ENCODE results near the gene MACROD1.

MACROD1 gene

GRCh38 chr11:64132982-64133705, 32.8 kb downstream of the MACROD1 start:
- Histone ChIP-seq H3K9me3 (ENCODE audit: control insufficient read depth, low read length) (no peaks in the 10 kb centered on the region), H3K27ac (no peak overlapping the region), H3K27me3 (ENCODE audit: control insufficient read depth, insufficient read depth, low read length) (no peaks in the 10 kb centered on the region), H3K79me2 (no peaks in the 10 kb centered on the region), H2AFZ (no peak overlapping the region), H3K36me3 (ENCODE audit: control insufficient read depth, insufficient read depth, low read length) (no peaks in the 10 kb centered on the region), H3K9ac (no peak overlapping the region), H3K4me2 (ENCODE audit: low read length) (no peak overlapping the region), H3K4me1 (no peaks in the 10 kb centered on the region), H3K4me3 (ENCODE audit: low read depth, low read length) (no peak overlapping the region)
- TF ChIP-seq CTCF (IDR thresholded peaks at IDR 0.05): no peak

- H2AFZ ChIP-seq: no peak overlapping the region
- no peak overlapping the region for H3K9ac ChIP-seq
- no peaks in the 10 kb centered on the region for H3K9me3 ChIP-seq (ENCODE audit: control insufficient read depth, low read length)
- no peak for TF ChIP-seq CTCF (IDR thresholded peaks at IDR 0.05)
- H3K4me3 ChIP-seq (ENCODE audit: low read depth, low read length): no peak overlapping the region
- H3K79me2 ChIP-seq: no peaks in the 10 kb centered on the region
- H3K27ac ChIP-seq: no peak overlapping the region
- H3K36me3 ChIP-seq (ENCODE audit: control insufficient read depth, insufficient read depth, low read length): no peaks in the 10 kb centered on the region
- no peaks in the 10 kb centered on the region for H3K27me3 ChIP-seq (ENCODE audit: control insufficient read depth, insufficient read depth, low read length)
- no peak overlapping the region for H3K4me2 ChIP-seq (ENCODE audit: low read length)
- no peaks in the 10 kb centered on the region for H3K4me1 ChIP-seq
Observed at GRCh38 chr11:64132191-64132771, 33.6 kb downstream of the MACROD1 start.

- H3K27me3 ChIP-seq (ENCODE audit: control insufficient read depth, insufficient read depth, low read length): no peaks in the 10 kb centered on the region
- H3K9me3 ChIP-seq (ENCODE audit: control insufficient read depth, low read length): no peaks in the 10 kb centered on the region
- H3K4me2 ChIP-seq (ENCODE audit: low read length): no peak overlapping the region
- H2AFZ ChIP-seq: no peak overlapping the region
- H3K4me1 ChIP-seq: no peaks in the 10 kb centered on the region
- no peak overlapping the region for H3K4me3 ChIP-seq (ENCODE audit: low read depth, low read length)
- no peak for TF ChIP-seq CTCF (IDR thresholded peaks at IDR 0.05)
- no peak overlapping the region for H3K27ac ChIP-seq
- no peaks in the 10 kb centered on the region for H3K79me2 ChIP-seq
- no peaks in the 10 kb centered on the region for H3K36me3 ChIP-seq (ENCODE audit: control insufficient read depth, insufficient read depth, low read length)
- no peak overlapping the region for H3K9ac ChIP-seq
Observed at GRCh38 chr11:64131683-64132190, 34.2 kb downstream of the MACROD1 start.

- H3K9ac ChIP-seq: no peak overlapping the region
- no peak for TF ChIP-seq CTCF (IDR thresholded peaks at IDR 0.05)
Observed at GRCh38 chr11:64130618-64131017, 35.3 kb downstream of the MACROD1 start.

More at GRCh38 chr11:64130618-64131017, 35.3 kb downstream of the MACROD1 start:
- H2AFZ ChIP-seq: no peak overlapping the region
- H3K4me3 ChIP-seq (ENCODE audit: low read depth, low read length): no peak overlapping the region
- no peaks in the 10 kb centered on the region for H3K4me1 ChIP-seq
- H3K36me3 ChIP-seq (ENCODE audit: control insufficient read depth, insufficient read depth, low read length): no peaks in the 10 kb centered on the region
- no peaks in the 10 kb centered on the region for H3K27me3 ChIP-seq (ENCODE audit: control insufficient read depth, insufficient read depth, low read length)
- H3K9me3 ChIP-seq (ENCODE audit: control insufficient read depth, low read length): no peaks in the 10 kb centered on the region
- no peak overlapping the region for H3K27ac ChIP-seq
- no peak overlapping the region for H3K4me2 ChIP-seq (ENCODE audit: low read length)
- H3K79me2 ChIP-seq: no peaks in the 10 kb centered on the region
